SK-N-SH treated with all-trans-retinoic acid at 6 μM for 48 hours (cell line): ENCODE results near the gene ACP4.

Source experiments
- RARB ChIP-seq: fragments of 250-450 bp; sonication (Bioruptor Pico); IDR thresholded peaks from 2 replicates; pipeline ENCODE4 v1.8.0; 2021; ENCODE audit warnings: mild to moderate bottlenecking, moderate library complexity
- TCF4 ChIP-seq: fragments of 250-450 bp; sonication (Bioruptor Pico); IDR thresholded peaks from 2 replicates; pipeline ENCODE4 v1.8.0; 2021; ENCODE audit warnings: mild to moderate bottlenecking, moderate library complexity, borderline replicate concordance
- ZC3H10 ChIP-seq: fragments of 250-450 bp; sonication (Bioruptor Pico); IDR thresholded peaks from 2 replicates; pipeline ENCODE4 v1.5.1; 2021; ENCODE audit warnings: mild to moderate bottlenecking, moderate library complexity

DNA sequence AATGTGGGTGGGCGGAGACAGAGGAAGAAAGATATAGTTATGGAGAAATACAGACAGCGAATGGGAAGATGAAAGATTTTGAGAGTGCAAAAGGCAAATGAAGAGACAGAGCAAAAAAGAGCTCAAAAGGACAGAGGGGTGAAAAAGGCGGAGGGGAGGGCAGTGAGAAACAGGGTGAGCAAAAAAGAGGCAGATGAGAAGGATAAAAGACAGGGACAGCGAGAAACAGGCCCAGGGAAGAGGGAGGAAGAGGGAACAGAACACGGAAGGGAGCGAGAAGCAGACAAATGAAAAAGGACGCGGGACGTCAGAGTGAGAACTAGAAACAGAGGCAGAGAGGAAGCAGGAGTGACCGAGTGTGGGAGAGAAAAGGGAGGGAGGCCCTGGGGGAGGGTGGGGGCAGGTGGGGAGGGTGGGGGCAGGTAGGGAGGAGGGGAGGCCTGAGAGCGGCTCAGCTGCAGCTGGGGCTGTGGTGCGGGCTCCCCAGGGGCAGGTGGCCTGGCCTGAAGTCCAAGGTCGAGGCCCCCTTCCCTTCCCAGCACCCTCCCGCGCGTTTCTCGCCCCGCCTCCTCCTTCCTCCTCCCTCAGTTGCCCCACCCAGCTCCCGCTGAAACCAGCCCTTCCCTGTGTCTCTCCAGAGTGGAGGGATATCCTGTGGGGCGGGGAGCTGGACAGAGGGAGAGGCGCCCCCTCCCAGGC, 30.5 kb downstream of the ACP4 start:
- TF ChIP-seq ZC3H10 = no peak
- TF ChIP-seq TCF4 (CRISPR knock-in tag) = no peak
- TF ChIP-seq RARB = no peak
